Small intestine (tissue), 7 donors: ENCODE results near the gene EPRS1. TPM values are rescaled to one million over a fixed set of nuclear protein-coding genes. Genes with fewer than 3 reads are reported as not detected.

Experiments
- DNase-seq, 2 donors: peaks; one replicate each; pipeline versions ENCODE4 v3.0.0 to v3.0.0-alpha.2; 2013
- FAIRE-seq: peaks from 2 replicates; lab custom pipeline; 2012; peaks lifted over from hg19 to GRCh38; lab: Jason Lieb, UNC
- H3K27ac ChIP-seq, 3 donors: one replicate each; pipeline ENCODE4 v1.5.1; 2013; ENCODE audit warnings: low read length in 2 of 3, mild to moderate bottlenecking in 2 of 3, control low read depth in 1 of 3, inconsistent platforms in 1 of 3, low read depth in 1 of 3, moderate library complexity in 1 of 3
- H3K27me3 ChIP-seq, 3 donors: one replicate each; pipeline ENCODE4 v1.6.1; 2013; ENCODE audit warnings: low read length in 3 of 3, inconsistent platforms in 1 of 3; ENCODE audit not compliant: control insufficient read depth in 3 of 3, insufficient read depth in 3 of 3
- H3K36me3 ChIP-seq, 3 donors: one replicate each; pipeline ENCODE4 v1.6.1; 2013; ENCODE audit warnings: low read length in 3 of 3, inconsistent platforms in 1 of 3, low read depth in 1 of 3, mild to moderate bottlenecking in 1 of 3, moderate library complexity in 1 of 3; ENCODE audit not compliant: control insufficient read depth in 3 of 3, insufficient read depth in 2 of 3
- H3K4me1 ChIP-seq, 3 donors: one replicate each; pipeline ENCODE4 v1.6.1; 2013; ENCODE audit warnings: low read length in 2 of 3, inconsistent platforms in 1 of 3, low read depth in 1 of 3, mild to moderate bottlenecking in 1 of 3, moderate library complexity in 1 of 3; ENCODE audit not compliant: control insufficient read depth in 3 of 3, insufficient read depth in 2 of 3
- H3K4me3 ChIP-seq, 3 donors: one replicate each; pipeline ENCODE4 v1.5.1; 2013; ENCODE audit warnings: low read length in 3 of 3, control low read depth in 1 of 3, inconsistent platforms in 1 of 3, low read depth in 1 of 3, mild to moderate bottlenecking in 1 of 3, moderate library complexity in 1 of 3
- H3K9me3 ChIP-seq, 2 donors: one replicate each; pipeline ENCODE4 v1.6.1; 2013; ENCODE audit warnings: low read depth in 1 of 2, low read length in 1 of 2; ENCODE audit not compliant: control insufficient read depth in 2 of 2, insufficient read depth in 1 of 2
- WGBS, 3 donors: extraction: QIAGEN DNeasy Blood & Tissue Kit; methylation state at CpG; one replicate each; pipeline ENCODE4 v1.1.7; 2013; 5-methylcytosine and 5-hydroxymethylcytosine counted together
- polyA plus RNA-seq, 4 donors: library from polyadenylated mRNA; stranded (reverse) in 3 of 4; unstranded in 1 of 4; fragments of 200-250 nt in 3 of 4; fragments of 120-200 nt in 1 of 4; gene quantifications; one replicate each; pipeline versions ENCODE4 v1.2.1 to v1.2.3, GENCODE V29; 2013
- donor health status: healthy with polysubstance abuse.
- donor health status: control.
- donor health status: control.
- donor health status: Bipolar disorder and iron deficiency.
- donor health status: healthy.

The EPRS1 gene
- polyA plus RNA-seq, 4 donors: 14.1 to 76.0 (median 53.2) TPM

- no peaks in the 10 kb centered on the region for H3K27me3 ChIP-seq
- no peaks in the 10 kb centered on the region for H3K9me3 ChIP-seq
- H3K4me3 ChIP-seq: no peak overlapping the region
- DNase-seq (no peak), FAIRE-seq (no peak)
- 92 to 100% (median 97%) methylated on average over 1 of the region's 1 CpG for WGBS, 3 donors
- no peaks in the 10 kb centered on the region for H3K4me1 ChIP-seq
- H3K27ac ChIP-seq: no peak overlapping the region
- H3K36me3 ChIP-seq: peaks cover 8 to 35% (median 22%) of the 10 kb centered on the region in 3 donors
Observed at GRCh38 chr1:220003015-220003414, 43.3 kb downstream of the EPRS1 start.

GRCh38 chr1:220001095-220001501 lies 45.2 kb downstream of the EPRS1 start:
- Histone ChIP-seq H3K36me3 (peaks cover 10 to 31% (median 25%) of the 10 kb centered on the region in 3 donors), H3K27me3 (no peaks in the 10 kb centered on the region), H3K27ac (no peak overlapping the region), H3K9me3 (no peaks in the 10 kb centered on the region), H3K4me1 (no peaks in the 10 kb centered on the region), H3K4me3 (no peak overlapping the region)
- FAIRE-seq (no peak), DNase-seq (no peak)
- WGBS, 3 donors: 90 to 96% (median 95%) methylated on average over 4 of the region's 4 CpGs

- H3K9me3 ChIP-seq: no peaks in the 10 kb centered on the region
- H3K27me3 ChIP-seq: no peaks in the 10 kb centered on the region
- peaks cover 10 to 28% (median 27%) of the 10 kb centered on the region in 3 donors for H3K36me3 ChIP-seq
- DNase-seq: no peak
- WGBS, 3 donors: 68 to 94% (median 83%) methylated on average over 4 of the region's 4 CpGs
- H3K4me1 ChIP-seq: no peaks in the 10 kb centered on the region
- H3K27ac ChIP-seq: no peak overlapping the region
- FAIRE-seq: no peak
- H3K4me3 ChIP-seq: no peak overlapping the region
Observed at GRCh38 chr1:219999821-220000220, 46.5 kb downstream of the EPRS1 start.

Other genes with a start within 250 kb of the EPRS1 start
- 10 to 100 TPM in 1 of 4 donors, 1 to 10 TPM in 3; 4.7 to 22.5 (median 7.0) TPM for gene SLC30A10, start 117.9 kb downstream of the EPRS1 start, polyA plus RNA-seq
- 10 to 100 TPM; 40.9 to 90.1 (median 64.7) TPM for gene BPNT1, start 43.3 kb upstream of the EPRS1 start, polyA plus RNA-seq
- gene IARS2, start 47.6 kb upstream of the EPRS1 start, polyA plus RNA-seq: 10 to 100 TPM; 12.3 to 85.7 (median 40.8) TPM
- 10 to 100 TPM in 1 of 4 donors, 1 to 10 TPM in 3; 3.5 to 24.8 (median 7.7) TPM for gene RAB3GAP2, start 225.9 kb upstream of the EPRS1 start, polyA plus RNA-seq